Measurements from ENCODE around the gene SAMD11. TPM values are rescaled to one million over a fixed set of nuclear protein-coding genes. Genes with fewer than 3 reads are reported as not detected.

Gene SAMD11
- total and polyA plus RNA-seq, 2 of the 8 experiments (the other 6 are each of a cell fraction or from before 2014, with no cell fraction given), result 0.18 to 0.30 TPM

DNA sequence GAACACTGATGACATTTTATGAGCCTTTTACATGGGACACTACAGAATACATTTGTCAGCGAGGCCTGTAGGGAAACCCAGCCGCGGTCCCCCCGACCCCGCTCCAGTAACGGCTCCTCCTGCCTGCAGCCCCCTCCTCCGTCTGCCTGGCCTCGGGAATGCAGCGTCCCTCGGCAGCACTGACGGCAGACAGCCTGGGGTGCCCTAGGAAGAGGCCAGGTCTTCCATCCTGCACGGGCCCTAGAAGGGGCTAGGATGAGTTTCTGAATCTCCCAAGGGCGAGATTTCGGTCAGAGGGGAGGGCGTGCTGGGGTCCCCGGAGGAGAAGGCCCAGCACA is 8.4 kb downstream of the SAMD11 start (continued):
- TF ChIP-seq, protein P1, sequence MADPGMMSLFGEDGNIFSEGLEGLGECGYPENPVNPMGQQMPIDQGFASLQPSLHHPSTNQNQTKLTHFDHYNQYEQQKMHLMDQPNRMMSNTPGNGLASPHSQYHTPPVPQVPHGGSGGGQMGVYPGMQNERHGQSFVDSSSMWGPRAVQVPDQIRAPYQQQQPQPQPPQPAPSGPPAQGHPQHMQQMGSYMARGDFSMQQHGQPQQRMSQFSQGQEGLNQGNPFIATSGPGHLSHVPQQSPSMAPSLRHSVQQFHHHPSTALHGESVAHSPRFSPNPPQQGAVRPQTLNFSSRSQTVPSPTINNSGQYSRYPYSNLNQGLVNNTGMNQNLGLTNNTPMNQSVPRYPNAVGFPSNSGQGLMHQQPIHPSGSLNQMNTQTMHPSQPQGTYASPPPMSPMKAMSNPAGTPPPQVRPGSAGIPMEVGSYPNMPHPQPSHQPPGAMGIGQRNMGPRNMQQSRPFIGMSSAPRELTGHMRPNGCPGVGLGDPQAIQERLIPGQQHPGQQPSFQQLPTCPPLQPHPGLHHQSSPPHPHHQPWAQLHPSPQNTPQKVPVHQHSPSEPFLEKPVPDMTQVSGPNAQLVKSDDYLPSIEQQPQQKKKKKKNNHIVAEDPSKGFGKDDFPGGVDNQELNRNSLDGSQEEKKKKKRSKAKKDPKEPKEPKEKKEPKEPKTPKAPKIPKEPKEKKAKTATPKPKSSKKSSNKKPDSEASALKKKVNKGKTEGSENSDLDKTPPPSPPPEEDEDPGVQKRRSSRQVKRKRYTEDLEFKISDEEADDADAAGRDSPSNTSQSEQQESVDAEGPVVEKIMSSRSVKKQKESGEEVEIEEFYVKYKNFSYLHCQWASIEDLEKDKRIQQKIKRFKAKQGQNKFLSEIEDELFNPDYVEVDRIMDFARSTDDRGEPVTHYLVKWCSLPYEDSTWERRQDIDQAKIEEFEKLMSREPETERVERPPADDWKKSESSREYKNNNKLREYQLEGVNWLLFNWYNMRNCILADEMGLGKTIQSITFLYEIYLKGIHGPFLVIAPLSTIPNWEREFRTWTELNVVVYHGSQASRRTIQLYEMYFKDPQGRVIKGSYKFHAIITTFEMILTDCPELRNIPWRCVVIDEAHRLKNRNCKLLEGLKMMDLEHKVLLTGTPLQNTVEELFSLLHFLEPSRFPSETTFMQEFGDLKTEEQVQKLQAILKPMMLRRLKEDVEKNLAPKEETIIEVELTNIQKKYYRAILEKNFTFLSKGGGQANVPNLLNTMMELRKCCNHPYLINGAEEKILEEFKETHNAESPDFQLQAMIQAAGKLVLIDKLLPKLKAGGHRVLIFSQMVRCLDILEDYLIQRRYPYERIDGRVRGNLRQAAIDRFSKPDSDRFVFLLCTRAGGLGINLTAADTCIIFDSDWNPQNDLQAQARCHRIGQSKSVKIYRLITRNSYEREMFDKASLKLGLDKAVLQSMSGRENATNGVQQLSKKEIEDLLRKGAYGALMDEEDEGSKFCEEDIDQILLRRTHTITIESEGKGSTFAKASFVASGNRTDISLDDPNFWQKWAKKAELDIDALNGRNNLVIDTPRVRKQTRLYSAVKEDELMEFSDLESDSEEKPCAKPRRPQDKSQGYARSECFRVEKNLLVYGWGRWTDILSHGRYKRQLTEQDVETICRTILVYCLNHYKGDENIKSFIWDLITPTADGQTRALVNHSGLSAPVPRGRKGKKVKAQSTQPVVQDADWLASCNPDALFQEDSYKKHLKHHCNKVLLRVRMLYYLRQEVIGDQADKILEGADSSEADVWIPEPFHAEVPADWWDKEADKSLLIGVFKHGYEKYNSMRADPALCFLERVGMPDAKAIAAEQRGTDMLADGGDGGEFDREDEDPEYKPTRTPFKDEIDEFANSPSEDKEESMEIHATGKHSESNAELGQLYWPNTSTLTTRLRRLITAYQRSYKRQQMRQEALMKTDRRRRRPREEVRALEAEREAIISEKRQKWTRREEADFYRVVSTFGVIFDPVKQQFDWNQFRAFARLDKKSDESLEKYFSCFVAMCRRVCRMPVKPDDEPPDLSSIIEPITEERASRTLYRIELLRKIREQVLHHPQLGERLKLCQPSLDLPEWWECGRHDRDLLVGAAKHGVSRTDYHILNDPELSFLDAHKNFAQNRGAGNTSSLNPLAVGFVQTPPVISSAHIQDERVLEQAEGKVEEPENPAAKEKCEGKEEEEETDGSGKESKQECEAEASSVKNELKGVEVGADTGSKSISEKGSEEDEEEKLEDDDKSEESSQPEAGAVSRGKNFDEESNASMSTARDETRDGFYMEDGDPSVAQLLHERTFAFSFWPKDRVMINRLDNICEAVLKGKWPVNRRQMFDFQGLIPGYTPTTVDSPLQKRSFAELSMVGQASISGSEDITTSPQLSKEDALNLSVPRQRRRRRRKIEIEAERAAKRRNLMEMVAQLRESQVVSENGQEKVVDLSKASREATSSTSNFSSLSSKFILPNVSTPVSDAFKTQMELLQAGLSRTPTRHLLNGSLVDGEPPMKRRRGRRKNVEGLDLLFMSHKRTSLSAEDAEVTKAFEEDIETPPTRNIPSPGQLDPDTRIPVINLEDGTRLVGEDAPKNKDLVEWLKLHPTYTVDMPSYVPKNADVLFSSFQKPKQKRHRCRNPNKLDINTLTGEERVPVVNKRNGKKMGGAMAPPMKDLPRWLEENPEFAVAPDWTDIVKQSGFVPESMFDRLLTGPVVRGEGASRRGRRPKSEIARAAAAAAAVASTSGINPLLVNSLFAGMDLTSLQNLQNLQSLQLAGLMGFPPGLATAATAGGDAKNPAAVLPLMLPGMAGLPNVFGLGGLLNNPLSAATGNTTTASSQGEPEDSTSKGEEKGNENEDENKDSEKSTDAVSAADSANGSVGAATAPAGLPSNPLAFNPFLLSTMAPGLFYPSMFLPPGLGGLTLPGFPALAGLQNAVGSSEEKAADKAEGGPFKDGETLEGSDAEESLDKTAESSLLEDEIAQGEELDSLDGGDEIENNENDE (IDR thresholded peaks at IDR 0.05; ENCODE audit: insufficient replicate concordance, low read length), result no peak
- no peak for TF ChIP-seq KDM4A (IDR thresholded peaks at IDR 0.05; ENCODE audit: low read depth, low read length, severe bottlenecking)
